A549 (cell line): ENCODE results near the gene SERPINF2. TPM values are rescaled to one million over a fixed set of nuclear protein-coding genes. Genes with fewer than 3 reads are reported as not detected.
A peak's percentile ranks its signal among the peaks of the same experiment; 100 is the strongest.

Experiments
- ATAC-seq, 2 experiments: fragments of 200-7000 bp in 1 of 2; fragments of >200 bp in 1 of 2; cut with Nextera tagmentation in 1 of 2; cut with Tn5 transposase in 1 of 2; 3 replicates each; pipeline versions ENCODE4 v1.8.0 to v1.9.1; 2018 to 2020; ENCODE audit warnings: mild to moderate bottlenecking in 1 of 2, moderate library complexity in 1 of 2
- CTCF ChIA-PET: fragments of 300-600 bp; sonication (Branson Sonifier 250); formaldehyde crosslinking; extraction: SDS; loops from one replicate; lab custom pipeline; 2021; ENCODE audit warnings: antibody characterized with exemption, inconsistent platforms; lab: Yijun Ruan, JAX
- POLR2A ChIA-PET: fragments of 350-600 bp; formaldehyde crosslinking; extraction: SDS; loops from one replicate; lab custom pipeline; 2021; ENCODE audit warnings: antibody characterized with exemption, inconsistent platforms; lab: Yijun Ruan, JAX
- DNase-seq, 2 experiments: peaks; one replicate each; pipeline versions ENCODE4 v3.0.0 to v3.0.0-alpha.2; 2011 to 2016; ENCODE audit warnings: low read depth in 1 of 2, low spot score in 1 of 2
- FAIRE-seq: peaks from 2 replicates; lab custom pipeline; 2011; peaks lifted over from hg19 to GRCh38; lab: Jason Lieb, UNC
- H3K27ac ChIP-seq, 2 experiments: fragments of >200 bp; sonication (Bioruptor Twin); formaldehyde crosslinking; 3 replicates each; pipeline ENCODE4 v1.5.1; 2016 to 2017
- H3K4me1 ChIP-seq: fragments of >200 bp; sonication (Bioruptor Twin); formaldehyde crosslinking; 3 replicates; pipeline ENCODE4 v1.6.1; 2016
- H3K4me2 ChIP-seq: fragments of >200 bp; sonication (Bioruptor Twin); formaldehyde crosslinking; 3 replicates; pipeline ENCODE4 v1.6.1; 2016
- H3K4me3 ChIP-seq: fragments of >200 bp; sonication (Bioruptor Twin); formaldehyde crosslinking; 3 replicates; pipeline ENCODE4 v1.5.1; 2016
- H3K9me3 ChIP-seq: fragments of >200 bp; sonication (Bioruptor Twin); formaldehyde crosslinking; 3 replicates; pipeline ENCODE4 v1.6.1; 2016
- CEBPB ChIP-seq, 2 experiments: fragments of >200 bp in 1 of 2; sonication (Bioruptor Twin) in 1 of 2; formaldehyde crosslinking in 1 of 2; IDR thresholded peaks; 2 replicates each; pipeline ENCODE4 v1.6.1; 2012 to 2016
- CHD2 ChIP-seq: fragments of 150-350 bp; IDR thresholded peaks from 2 replicates; pipeline ENCODE4 v1.6.1; 2014; ENCODE audit warnings: low read length; ENCODE audit not compliant: partially characterized antibody
- E2F6 ChIP-seq: IDR thresholded peaks from 2 replicates; pipeline ENCODE4 v1.6.1; 2012; ENCODE audit warnings: low read depth, borderline replicate concordance
- EP300 ChIP-seq, 2 experiments: fragments of >200 bp; sonication (Bioruptor Twin); formaldehyde crosslinking; IDR thresholded peaks; 2 replicates in 1 of 2; 3 replicates in 1 of 2; pipeline ENCODE4 v1.6.1; 2016 to 2017
- GATA3 ChIP-seq: IDR thresholded peaks from 2 replicates; pipeline ENCODE4 v1.6.1; 2012; ENCODE audit warnings: borderline replicate concordance
- HMGXB4 ChIP-seq: fragments of 250-450 bp; sonication (Bioruptor Pico); IDR thresholded peaks from 2 replicates; pipeline ENCODE4 v1.5.0; 2021; ENCODE audit warnings: mild to moderate bottlenecking, moderate library complexity, borderline replicate concordance
- HOXB5 ChIP-seq: fragments of 250-450 bp; sonication (Bioruptor Pico); IDR thresholded peaks from 2 replicates; pipeline ENCODE4 v1.5.0; 2020; ENCODE audit warnings: mild to moderate bottlenecking, moderate library complexity
- JUN ChIP-seq, 2 experiments: fragments of >200 bp; sonication (Bioruptor Twin); formaldehyde crosslinking; IDR thresholded peaks; 2 replicates in 1 of 2; 3 replicates in 1 of 2; pipeline ENCODE4 v1.6.1; 2016 to 2017
- KDM1A ChIP-seq: fragments of 200-600 bp; sonication (generic); IDR thresholded peaks from 2 replicates; pipeline ENCODE4 v1.6.1; 2016; ENCODE audit warnings: low read depth, mild to moderate bottlenecking
- MAX ChIP-seq: IDR thresholded peaks from 2 replicates; pipeline ENCODE4 v1.6.1; 2012
- NFE2L2 ChIP-seq: fragments of 150-350 bp; conservative IDR thresholded peaks from 2 replicates; pipeline ENCODE4 v1.6.1; 2014; ENCODE audit warnings: low read length
- REST ChIP-seq: fragments of 200-600 bp; sonication (generic); IDR thresholded peaks from 2 replicates; pipeline ENCODE4 v1.6.1; 2016; ENCODE audit warnings: antibody characterized with exemption, mild to moderate bottlenecking, moderate library complexity
- WGBS: methylation state at CpG from one replicate; pipeline ENCODE4 v1.1.6; 2017; ENCODE audit errors: missing lambda C conversion rate; 5-methylcytosine and 5-hydroxymethylcytosine counted together
- polyA plus RNA-seq, 4 experiments: library from polyadenylated mRNA; depleted of rRNA in 3 of 4; stranded (reverse); fragments of >200 nt; fragmentation: RNase III in 1 of 4; extraction: RNeasy Plus Mini Kit Qiagen cat#74134 plus additional on column Dnase treatment in 1 of 4; gene quantifications; 2 replicates in 3 of 4; 3 replicates in 1 of 4; pipeline ENCODE4 v1.2.3, GENCODE V29; 2011 to 2017

Gene SERPINF2
- polyA plus RNA-seq, 2 of the 4 experiments (the other 2 are of a cell fraction) = 2.1 to 2.9 TPM

- peak; percentile 40 to 78 for ATAC-seq
- DNase-seq = peak; percentile 66 to 67
These were observed 6.1 kb upstream of the SERPINF2 start for GRCh38 chr17:1736348-1737281.

More at GRCh38 chr17:1736348-1737281, 6.1 kb upstream of the SERPINF2 start:
- no peak for FAIRE-seq
- no peaks in the 10 kb centered on the region for H3K9me3 ChIP-seq
- peak overlapping the region; percentile 75 for H3K4me2 ChIP-seq
- CTCF ChIA-PET = interaction anchor here (0.6 to 1.9 kb wide), 11 partner anchors 9 to 437 kb away, joined by 3 to 12 read pairs (median 4); partner anchors contain the start of gene RTN4RL1
- H3K4me3 ChIP-seq = no peak overlapping the region
- POLR2A ChIA-PET = interaction anchor here (1.9 kb wide), 1 partner anchor 20 kb away, joined by 8 read pairs; no protein-coding TSS in a partner anchor
- H3K4me1 ChIP-seq = peaks cover 20% of the 10 kb centered on the region
- 52% methylated on average over 21 of the region's 25 CpGs for WGBS
- H3K27ac ChIP-seq = peak overlapping the region; percentile 53 to 84
- TF ChIP-seq GATA3 = no peak
- TF ChIP-seq REST = no peak
- peak; percentile 70; the same call in 1 of the 2 replicates for TF ChIP-seq KDM1A
- no peak for TF ChIP-seq HMGXB4 (CRISPR knock-in tag)
- TF ChIP-seq JUN (IDR thresholded peaks at IDR 0.05) = no peak; a peak in 1 of 5 replicates
- TF ChIP-seq NFE2L2 = no peak
- no peak for TF ChIP-seq CHD2
- TF ChIP-seq HOXB5 (CRISPR knock-in tag) = no peak
- peak; percentile 65 for TF ChIP-seq MAX
- no peak for TF ChIP-seq E2F6
- TF ChIP-seq EP300 (IDR thresholded peaks at IDR 0.05) = no peak
- peak in 1 of 2 experiments; percentile 5; a peak in 1 of 4 replicates for TF ChIP-seq CEBPB (IDR thresholded peaks at IDR 0.05)
- TF ChIP-seq, all 56 proteins: peak for 3
